ENCODE results near the gene SPOP.

- no peak for TF ChIP-seq CTCF (conservative IDR thresholded peaks at IDR 0.05 in 1 of 2, IDR thresholded peaks at IDR 0.05 in 1 of 2; ENCODE audit: extremely low read depth in 1 of 2, insufficient read depth in 1 of 2, low read depth in 1 of 2, low read length in 2 of 2)
- no peak for TF ChIP-seq EZH2 (IDR thresholded peaks at IDR 0.05; ENCODE audit: borderline replicate concordance, low read length)
These were observed at the start of gene SPOP for GRCh38 chr17:49677933-49678847.

All from mammary epithelial cell (primary cell).